K562 (cell line): Measurements from ENCODE around the gene ARID3A. TPM values are rescaled to one million over a fixed set of nuclear protein-coding genes. Genes with fewer than 3 reads are reported as not detected.

Source experiments
- BACH1 ChIP-seq: fragments of 200-800 bp; sonication (Bioruptor generic); IDR thresholded peaks from 2 replicates; pipeline ENCODE4 v1.6.1; 2016; ENCODE audit warnings: missing genetic modification characterization, missing compliant biosample characterization
- CCAR2 ChIP-seq: fragments of 200-400 bp; formaldehyde crosslinking; IDR thresholded peaks from 2 replicates; pipeline ENCODE4 v1.6.1; 2017; ENCODE audit warnings: mild to moderate bottlenecking, low read depth, low read length
- CHCHD3 ChIP-seq: fragments of 250-450 bp; sonication (Bioruptor Pico); IDR thresholded peaks from 2 replicates; pipeline ENCODE4 v2.1.2; 2022; ENCODE audit warnings: mild to moderate bottlenecking
- CHD1 ChIP-seq: fragments of 200-600 bp; sonication (generic); IDR thresholded peaks from one replicate; pipeline ENCODE4 v1.6.1; 2012; ENCODE audit warnings: mild to moderate bottlenecking, moderate library complexity, low read length, inconsistent platforms
- ELF1 ChIP-seq: fragments of 200-800 bp; sonication (Bioruptor generic); IDR thresholded peaks from 2 replicates; pipeline ENCODE4 v1.6.1; 2016; ENCODE audit warnings: missing genetic modification characterization, missing compliant biosample characterization
- GTF2B ChIP-seq: IDR thresholded peaks from 2 replicates; pipeline ENCODE4 v1.6.1; 2011; ENCODE audit not compliant: insufficient read length; ENCODE audit errors: extremely low read depth
- HCFC1 ChIP-seq: IDR thresholded peaks from 2 replicates; pipeline ENCODE4 v1.6.1; 2012; ENCODE audit warnings: low read depth, low read length, improper control_type of control experiment
- LARP7 ChIP-seq: fragments of 450-650 bp; IDR thresholded peaks from 2 replicates; pipeline ENCODE4 v1.6.1; 2016
- MED1 ChIP-seq: sonication (generic); formaldehyde crosslinking; IDR thresholded peaks from 2 replicates; pipeline ENCODE4 v1.8.1; 2023; ENCODE audit warnings: missing genetic modification reagents, borderline replicate concordance
- NBN ChIP-seq: fragments of 450-650 bp; IDR thresholded peaks from 2 replicates; pipeline ENCODE4 v1.6.1; 2016; ENCODE audit warnings: low read depth, mild to moderate bottlenecking
- POLR3G ChIP-seq: IDR thresholded peaks from 2 replicates; pipeline ENCODE4 v1.6.1; 2011; ENCODE audit not compliant: insufficient read length, insufficient replicate concordance; ENCODE audit errors: extremely low read depth
- PURB ChIP-seq: sonication (generic); formaldehyde crosslinking; IDR thresholded peaks from 2 replicates; pipeline ENCODE4 v1.9.0; 2021; ENCODE audit warnings: low read depth, mild to moderate bottlenecking, missing genetic modification reagents
- RBM14 ChIP-seq: fragments of 200-400 bp; formaldehyde crosslinking; IDR thresholded peaks from 2 replicates; pipeline ENCODE4 v1.6.1; 2018; ENCODE audit warnings: low read depth, mild to moderate bottlenecking, low read length, moderate library complexity, borderline replicate concordance; ENCODE audit not compliant: insufficient read depth
- SREBF2 ChIP-seq: sonication (generic); formaldehyde crosslinking; IDR thresholded peaks from 2 replicates; pipeline ENCODE4 v1.4.0; 2020; ENCODE audit warnings: mild to moderate bottlenecking, missing genetic modification reagents
- ZBTB1 ChIP-seq: sonication (generic); formaldehyde crosslinking; IDR thresholded peaks from 2 replicates; pipeline ENCODE4 v1.8.1; 2023; ENCODE audit warnings: missing genetic modification reagents, low read depth, mild to moderate bottlenecking, borderline replicate concordance
- ZNF124 ChIP-seq: sonication (generic); formaldehyde crosslinking; IDR thresholded peaks from 2 replicates; pipeline ENCODE4 v1.8.1; 2022; ENCODE audit warnings: missing genetic modification reagents
- ZNF143 ChIP-seq: sonication (generic); formaldehyde crosslinking; IDR thresholded peaks from 2 replicates; pipeline ENCODE4 v1.9.0; 2022; ENCODE audit warnings: mild to moderate bottlenecking, missing genetic modification reagents
- ZNF76 ChIP-seq: fragments of 250-450 bp; sonication (Bioruptor Pico); IDR thresholded peaks from 2 replicates; pipeline ENCODE4 v1.4.0; 2020; ENCODE audit warnings: mild to moderate bottlenecking, moderate library complexity, borderline replicate concordance
- ZNF778 ChIP-seq: fragments of 450-650 bp; formaldehyde crosslinking; IDR thresholded peaks from 2 replicates; pipeline ENCODE4 v1.4.0; 2020; ENCODE audit warnings: mild to moderate bottlenecking, moderate library complexity
- polyA plus RNA-seq, 8 experiments: library from polyadenylated mRNA; depleted of rRNA in 4 of 8; stranded (reverse) in 5 of 8; unstranded in 3 of 8; fragments of >200 nt; fragmentation: Nextera tagmentation in 2 of 8; fragmentation: Illumina TruSeq in 1 of 8; extraction: Ambion mirVana in 2 of 8; extraction: Trizol in 1 of 8; gene quantifications; 2 replicates each; pipeline versions ENCODE4 v1.2.1 to v1.2.3, GENCODE V29; 2011 to 2014; ENCODE audit warnings: inconsistent platforms in 1 of 8, missing spikeins in 1 of 8
- total RNA-seq, 7 experiments: library from RNA; depleted of rRNA in 6 of 7; stranded (reverse); fragments of >200 nt in 6 of 7; fragmentation: Illumina TruSeq in 2 of 7; extraction: Trizol in 2 of 7; gene quantifications; 2 replicates each; pipeline versions ENCODE4 v1.2.1 to v1.2.3, GENCODE V29; 2011 to 2021; ENCODE audit warnings: low replicate concordance in 1 of 7
- TF ChIP-seq, protein P1 (sequence below): sonication (generic); formaldehyde crosslinking; IDR thresholded peaks from 2 replicates; pipeline ENCODE4 v1.8.1; 2023; ENCODE audit warnings: mild to moderate bottlenecking, missing genetic modification reagents
- TF ChIP-seq, protein P2 (sequence below): fragments of 250-450 bp; sonication (Bioruptor Pico); IDR thresholded peaks from 2 replicates; pipeline ENCODE4 v1.5.0; 2021
- TF ChIP-seq, protein P3 (sequence below): fragments of 450-650 bp; formaldehyde crosslinking; IDR thresholded peaks from 2 replicates; pipeline ENCODE4 v1.4.0; 2020; ENCODE audit warnings: mild to moderate bottlenecking, mixed read lengths
- TF ChIP-seq, protein P4 (sequence below): fragments of 250-450 bp; sonication (Bioruptor Pico); IDR thresholded peaks from 2 replicates; pipeline ENCODE4 v1.9.0; 2021; ENCODE audit warnings: mild to moderate bottlenecking, inconsistent platforms

The ARID3A gene
- total and polyA plus RNA-seq, 9 of the 15 experiments (the other 6 are each of a cell fraction or from before 2014, with no cell fraction given), result 1.4 to 118 (median 31.2) TPM

GRCh38 chr19:1020868-1021425 is 95.1 kb downstream of the ARID3A start, which contains the start of gene TMEM259 (continued):
- TF ChIP-seq, protein P1, sequence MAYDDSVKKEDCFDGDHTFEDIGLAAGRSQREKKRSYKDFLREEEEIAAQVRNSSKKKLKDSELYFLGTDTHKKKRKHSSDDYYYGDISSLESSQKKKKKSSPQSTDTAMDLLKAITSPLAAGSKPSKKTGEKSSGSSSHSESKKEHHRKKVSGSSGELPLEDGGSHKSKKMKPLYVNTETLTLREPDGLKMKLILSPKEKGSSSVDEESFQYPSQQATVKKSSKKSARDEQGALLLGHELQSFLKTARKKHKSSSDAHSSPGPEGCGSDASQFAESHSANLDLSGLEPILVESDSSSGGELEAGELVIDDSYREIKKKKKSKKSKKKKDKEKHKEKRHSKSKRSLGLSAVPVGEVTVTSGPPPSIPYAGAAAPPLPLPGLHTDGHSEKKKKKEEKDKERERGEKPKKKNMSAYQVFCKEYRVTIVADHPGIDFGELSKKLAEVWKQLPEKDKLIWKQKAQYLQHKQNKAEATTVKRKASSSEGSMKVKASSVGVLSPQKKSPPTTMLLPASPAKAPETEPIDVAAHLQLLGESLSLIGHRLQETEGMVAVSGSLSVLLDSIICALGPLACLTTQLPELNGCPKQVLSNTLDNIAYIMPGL (CRISPR knock-in tag), result peak; percentile 45; the same call in 1 of the 2 replicates
- TF ChIP-seq BACH1 (tag), result no peak
- TF ChIP-seq PURB (CRISPR knock-in tag), result no peak
- no peak for TF ChIP-seq NBN
- no peak for TF ChIP-seq ZNF778 (CRISPR knock-in tag)
- peak; percentile 95; the same call in 1 of the 2 replicates for TF ChIP-seq ZNF76 (CRISPR knock-in tag)
- TF ChIP-seq HCFC1, result peak; percentile 77
- TF ChIP-seq MED1 (CRISPR knock-in tag), result no peak
- TF ChIP-seq, protein P2, sequence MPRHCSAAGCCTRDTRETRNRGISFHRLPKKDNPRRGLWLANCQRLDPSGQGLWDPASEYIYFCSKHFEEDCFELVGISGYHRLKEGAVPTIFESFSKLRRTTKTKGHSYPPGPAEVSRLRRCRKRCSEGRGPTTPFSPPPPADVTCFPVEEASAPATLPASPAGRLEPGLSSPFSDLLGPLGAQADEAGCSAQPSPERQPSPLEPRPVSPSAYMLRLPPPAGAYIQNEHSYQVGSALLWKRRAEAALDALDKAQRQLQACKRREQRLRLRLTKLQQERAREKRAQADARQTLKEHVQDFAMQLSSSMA (CRISPR knock-in tag), result peak; percentile 75; the same call in 1 of the 2 replicates
- no peak for TF ChIP-seq SREBF2 (CRISPR knock-in tag)
- no peak for TF ChIP-seq LARP7
- TF ChIP-seq, protein P3, sequence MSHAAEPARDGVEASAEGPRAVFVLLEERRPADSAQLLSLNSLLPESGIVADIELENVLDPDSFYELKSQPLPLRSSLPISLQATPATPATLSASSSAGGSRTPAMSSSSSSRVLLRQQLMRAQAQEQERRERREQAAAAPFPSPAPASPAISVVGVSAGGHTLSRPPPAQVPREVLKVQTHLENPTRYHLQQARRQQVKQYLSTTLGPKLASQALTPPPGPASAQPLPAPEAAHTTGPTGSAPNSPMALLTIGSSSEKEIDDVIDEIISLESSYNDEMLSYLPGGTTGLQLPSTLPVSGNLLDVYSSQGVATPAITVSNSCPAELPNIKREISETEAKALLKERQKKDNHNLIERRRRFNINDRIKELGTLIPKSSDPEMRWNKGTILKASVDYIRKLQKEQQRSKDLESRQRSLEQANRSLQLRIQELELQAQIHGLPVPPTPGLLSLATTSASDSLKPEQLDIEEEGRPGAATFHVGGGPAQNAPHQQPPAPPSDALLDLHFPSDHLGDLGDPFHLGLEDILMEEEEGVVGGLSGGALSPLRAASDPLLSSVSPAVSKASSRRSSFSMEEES (CRISPR knock-in tag), result no peak
- no peak for TF ChIP-seq RBM14
- no peak for TF ChIP-seq CHD1
- TF ChIP-seq ELF1, result peak; percentile 34; the same call in 1 of the 2 replicates
- TF ChIP-seq CHCHD3 (CRISPR knock-in tag), result no peak
- no peak for TF ChIP-seq ZNF124 (CRISPR knock-in tag)
- TF ChIP-seq CCAR2, result no peak
- peak; percentile 94 for TF ChIP-seq ZNF143
- TF ChIP-seq, protein P4, sequence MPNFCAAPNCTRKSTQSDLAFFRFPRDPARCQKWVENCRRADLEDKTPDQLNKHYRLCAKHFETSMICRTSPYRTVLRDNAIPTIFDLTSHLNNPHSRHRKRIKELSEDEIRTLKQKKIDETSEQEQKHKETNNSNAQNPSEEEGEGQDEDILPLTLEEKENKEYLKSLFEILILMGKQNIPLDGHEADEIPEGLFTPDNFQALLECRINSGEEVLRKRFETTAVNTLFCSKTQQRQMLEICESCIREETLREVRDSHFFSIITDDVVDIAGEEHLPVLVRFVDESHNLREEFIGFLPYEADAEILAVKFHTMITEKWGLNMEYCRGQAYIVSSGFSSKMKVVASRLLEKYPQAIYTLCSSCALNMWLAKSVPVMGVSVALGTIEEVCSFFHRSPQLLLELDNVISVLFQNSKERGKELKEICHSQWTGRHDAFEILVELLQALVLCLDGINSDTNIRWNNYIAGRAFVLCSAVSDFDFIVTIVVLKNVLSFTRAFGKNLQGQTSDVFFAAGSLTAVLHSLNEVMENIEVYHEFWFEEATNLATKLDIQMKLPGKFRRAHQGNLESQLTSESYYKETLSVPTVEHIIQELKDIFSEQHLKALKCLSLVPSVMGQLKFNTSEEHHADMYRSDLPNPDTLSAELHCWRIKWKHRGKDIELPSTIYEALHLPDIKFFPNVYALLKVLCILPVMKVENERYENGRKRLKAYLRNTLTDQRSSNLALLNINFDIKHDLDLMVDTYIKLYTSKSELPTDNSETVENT (CRISPR knock-in tag), result peak; percentile 98
- no peak for TF ChIP-seq POLR3G
- TF ChIP-seq GTF2B, result no peak
- no peak for TF ChIP-seq ZBTB1 (CRISPR knock-in tag)
